ENCODE data around the gene CNTFR. TPM values are rescaled to one million over a fixed set of nuclear protein-coding genes. Genes with fewer than 3 reads are reported as not detected.

CNTFR gene
- total and polyA plus RNA-seq, 2 experiments from 2014 or later: 0.73 to 1.9 TPM

- no peak overlapping the region for H3K27ac ChIP-seq (ENCODE audit: low read depth)
- H3K9me2 ChIP-seq (ENCODE audit: insufficient read depth): no peaks in the 10 kb centered on the region
- no peak overlapping the region for H3K27ac Mint-ChIP-seq
- no peaks in the 10 kb centered on the region for H3K27me3 ChIP-seq (ENCODE audit: insufficient read depth)
- TF ChIP-seq CREB1 (CRISPR knock-in tag; IDR thresholded peaks at IDR 0.05; ENCODE audit: low read depth): no peak
- no peak for TF ChIP-seq STAT1 (IDR thresholded peaks at IDR 0.05; ENCODE audit: unreplicated experiment)
- no peak for TF ChIP-seq ZNF114 (CRISPR knock-in tag; IDR thresholded peaks at IDR 0.05)
- TF ChIP-seq, protein P1, sequence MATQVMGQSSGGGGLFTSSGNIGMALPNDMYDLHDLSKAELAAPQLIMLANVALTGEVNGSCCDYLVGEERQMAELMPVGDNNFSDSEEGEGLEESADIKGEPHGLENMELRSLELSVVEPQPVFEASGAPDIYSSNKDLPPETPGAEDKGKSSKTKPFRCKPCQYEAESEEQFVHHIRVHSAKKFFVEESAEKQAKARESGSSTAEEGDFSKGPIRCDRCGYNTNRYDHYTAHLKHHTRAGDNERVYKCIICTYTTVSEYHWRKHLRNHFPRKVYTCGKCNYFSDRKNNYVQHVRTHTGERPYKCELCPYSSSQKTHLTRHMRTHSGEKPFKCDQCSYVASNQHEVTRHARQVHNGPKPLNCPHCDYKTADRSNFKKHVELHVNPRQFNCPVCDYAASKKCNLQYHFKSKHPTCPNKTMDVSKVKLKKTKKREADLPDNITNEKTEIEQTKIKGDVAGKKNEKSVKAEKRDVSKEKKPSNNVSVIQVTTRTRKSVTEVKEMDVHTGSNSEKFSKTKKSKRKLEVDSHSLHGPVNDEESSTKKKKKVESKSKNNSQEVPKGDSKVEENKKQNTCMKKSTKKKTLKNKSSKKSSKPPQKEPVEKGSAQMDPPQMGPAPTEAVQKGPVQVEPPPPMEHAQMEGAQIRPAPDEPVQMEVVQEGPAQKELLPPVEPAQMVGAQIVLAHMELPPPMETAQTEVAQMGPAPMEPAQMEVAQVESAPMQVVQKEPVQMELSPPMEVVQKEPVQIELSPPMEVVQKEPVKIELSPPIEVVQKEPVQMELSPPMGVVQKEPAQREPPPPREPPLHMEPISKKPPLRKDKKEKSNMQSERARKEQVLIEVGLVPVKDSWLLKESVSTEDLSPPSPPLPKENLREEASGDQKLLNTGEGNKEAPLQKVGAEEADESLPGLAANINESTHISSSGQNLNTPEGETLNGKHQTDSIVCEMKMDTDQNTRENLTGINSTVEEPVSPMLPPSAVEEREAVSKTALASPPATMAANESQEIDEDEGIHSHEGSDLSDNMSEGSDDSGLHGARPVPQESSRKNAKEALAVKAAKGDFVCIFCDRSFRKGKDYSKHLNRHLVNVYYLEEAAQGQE (IDR thresholded peaks at IDR 0.05; ENCODE audit: unreplicated experiment): no peak
- no peak for TF ChIP-seq EZH2phosphoT487 (IDR thresholded peaks at IDR 0.05; ENCODE audit: unreplicated experiment)
- TF ChIP-seq EZH2 (IDR thresholded peaks at IDR 0.05; ENCODE audit: low read depth, unreplicated experiment): no peak
- TF ChIP-seq ZNF331 (CRISPR knock-in tag; IDR thresholded peaks at IDR 0.05; ENCODE audit: low read depth): no peak
- TF ChIP-seq, protein P2, sequence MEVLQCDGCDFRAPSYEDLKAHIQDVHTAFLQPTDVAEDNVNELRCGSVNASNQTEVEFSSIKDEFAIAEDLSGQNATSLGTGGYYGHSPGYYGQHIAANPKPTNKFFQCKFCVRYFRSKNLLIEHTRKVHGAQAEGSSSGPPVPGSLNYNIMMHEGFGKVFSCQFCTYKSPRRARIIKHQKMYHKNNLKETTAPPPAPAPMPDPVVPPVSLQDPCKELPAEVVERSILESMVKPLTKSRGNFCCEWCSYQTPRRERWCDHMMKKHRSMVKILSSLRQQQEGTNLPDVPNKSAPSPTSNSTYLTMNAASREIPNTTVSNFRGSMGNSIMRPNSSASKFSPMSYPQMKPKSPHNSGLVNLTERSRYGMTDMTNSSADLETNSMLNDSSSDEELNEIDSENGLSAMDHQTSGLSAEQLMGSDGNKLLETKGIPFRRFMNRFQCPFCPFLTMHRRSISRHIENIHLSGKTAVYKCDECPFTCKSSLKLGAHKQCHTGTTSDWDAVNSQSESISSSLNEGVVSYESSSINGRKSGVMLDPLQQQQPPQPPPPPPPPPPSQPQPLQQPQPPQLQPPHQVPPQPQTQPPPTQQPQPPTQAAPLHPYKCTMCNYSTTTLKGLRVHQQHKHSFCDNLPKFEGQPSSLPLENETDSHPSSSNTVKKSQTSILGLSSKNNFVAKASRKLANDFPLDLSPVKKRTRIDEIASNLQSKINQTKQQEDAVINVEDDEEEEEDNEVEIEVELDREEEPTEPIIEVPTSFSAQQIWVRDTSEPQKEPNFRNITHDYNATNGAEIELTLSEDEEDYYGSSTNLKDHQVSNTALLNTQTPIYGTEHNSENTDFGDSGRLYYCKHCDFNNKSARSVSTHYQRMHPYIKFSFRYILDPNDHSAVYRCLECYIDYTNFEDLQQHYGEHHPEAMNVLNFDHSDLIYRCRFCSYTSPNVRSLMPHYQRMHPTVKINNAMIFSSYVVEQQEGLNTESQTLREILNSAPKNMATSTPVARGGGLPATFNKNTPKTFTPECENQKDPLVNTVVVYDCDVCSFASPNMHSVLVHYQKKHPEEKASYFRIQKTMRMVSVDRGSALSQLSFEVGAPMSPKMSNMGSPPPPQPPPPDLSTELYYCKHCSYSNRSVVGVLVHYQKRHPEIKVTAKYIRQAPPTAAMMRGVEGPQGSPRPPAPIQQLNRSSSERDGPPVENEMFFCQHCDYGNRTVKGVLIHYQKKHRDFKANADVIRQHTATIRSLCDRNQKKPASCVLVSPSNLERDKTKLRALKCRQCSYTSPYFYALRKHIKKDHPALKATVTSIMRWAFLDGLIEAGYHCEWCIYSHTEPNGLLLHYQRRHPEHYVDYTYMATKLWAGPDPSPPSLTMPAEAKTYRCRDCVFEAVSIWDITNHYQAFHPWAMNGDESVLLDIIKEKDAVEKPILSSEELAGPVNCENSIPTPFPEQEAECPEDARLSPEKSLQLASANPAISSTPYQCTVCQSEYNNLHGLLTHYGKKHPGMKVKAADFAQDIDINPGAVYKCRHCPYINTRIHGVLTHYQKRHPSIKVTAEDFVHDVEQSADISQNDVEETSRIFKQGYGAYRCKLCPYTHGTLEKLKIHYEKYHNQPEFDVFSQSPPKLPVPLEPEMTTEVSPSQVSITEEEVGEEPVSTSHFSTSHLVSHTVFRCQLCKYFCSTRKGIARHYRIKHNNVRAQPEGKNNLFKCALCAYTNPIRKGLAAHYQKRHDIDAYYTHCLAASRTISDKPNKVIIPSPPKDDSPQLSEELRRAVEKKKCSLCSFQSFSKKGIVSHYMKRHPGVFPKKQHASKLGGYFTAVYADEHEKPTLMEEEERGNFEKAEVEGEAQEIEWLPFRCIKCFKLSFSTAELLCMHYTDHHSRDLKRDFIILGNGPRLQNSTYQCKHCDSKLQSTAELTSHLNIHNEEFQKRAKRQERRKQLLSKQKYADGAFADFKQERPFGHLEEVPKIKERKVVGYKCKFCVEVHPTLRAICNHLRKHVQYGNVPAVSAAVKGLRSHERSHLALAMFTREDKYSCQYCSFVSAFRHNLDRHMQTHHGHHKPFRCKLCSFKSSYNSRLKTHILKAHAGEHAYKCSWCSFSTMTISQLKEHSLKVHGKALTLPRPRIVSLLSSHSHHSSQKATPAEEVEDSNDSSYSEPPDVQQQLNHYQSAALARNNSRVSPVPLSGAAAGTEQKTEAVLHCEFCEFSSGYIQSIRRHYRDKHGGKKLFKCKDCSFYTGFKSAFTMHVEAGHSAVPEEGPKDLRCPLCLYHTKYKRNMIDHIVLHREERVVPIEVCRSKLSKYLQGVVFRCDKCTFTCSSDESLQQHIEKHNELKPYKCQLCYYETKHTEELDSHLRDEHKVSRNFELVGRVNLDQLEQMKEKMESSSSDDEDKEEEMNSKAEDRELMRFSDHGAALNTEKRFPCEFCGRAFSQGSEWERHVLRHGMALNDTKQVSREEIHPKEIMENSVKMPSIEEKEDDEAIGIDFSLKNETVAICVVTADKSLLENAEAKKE (CRISPR knock-in tag; IDR thresholded peaks at IDR 0.05): no peak
- TF ChIP-seq, protein P3, sequence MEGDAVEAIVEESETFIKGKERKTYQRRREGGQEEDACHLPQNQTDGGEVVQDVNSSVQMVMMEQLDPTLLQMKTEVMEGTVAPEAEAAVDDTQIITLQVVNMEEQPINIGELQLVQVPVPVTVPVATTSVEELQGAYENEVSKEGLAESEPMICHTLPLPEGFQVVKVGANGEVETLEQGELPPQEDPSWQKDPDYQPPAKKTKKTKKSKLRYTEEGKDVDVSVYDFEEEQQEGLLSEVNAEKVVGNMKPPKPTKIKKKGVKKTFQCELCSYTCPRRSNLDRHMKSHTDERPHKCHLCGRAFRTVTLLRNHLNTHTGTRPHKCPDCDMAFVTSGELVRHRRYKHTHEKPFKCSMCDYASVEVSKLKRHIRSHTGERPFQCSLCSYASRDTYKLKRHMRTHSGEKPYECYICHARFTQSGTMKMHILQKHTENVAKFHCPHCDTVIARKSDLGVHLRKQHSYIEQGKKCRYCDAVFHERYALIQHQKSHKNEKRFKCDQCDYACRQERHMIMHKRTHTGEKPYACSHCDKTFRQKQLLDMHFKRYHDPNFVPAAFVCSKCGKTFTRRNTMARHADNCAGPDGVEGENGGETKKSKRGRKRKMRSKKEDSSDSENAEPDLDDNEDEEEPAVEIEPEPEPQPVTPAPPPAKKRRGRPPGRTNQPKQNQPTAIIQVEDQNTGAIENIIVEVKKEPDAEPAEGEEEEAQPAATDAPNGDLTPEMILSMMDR (conservative IDR thresholded peaks at IDR 0.05; ENCODE audit: low read depth in 2 of 2): no peak
- no peak for TF ChIP-seq ETS1 (IDR thresholded peaks at IDR 0.05)
- no peak for TF ChIP-seq POLR2AphosphoS5 (IDR thresholded peaks at IDR 0.05; ENCODE audit: low read depth)
- TF ChIP-seq JUNB (IDR thresholded peaks at IDR 0.05; ENCODE audit: unreplicated experiment): no peak
- TF ChIP-seq NANOG (IDR thresholded peaks at IDR 0.05; ENCODE audit: borderline replicate concordance): no peak
- H3K4me2 ChIP-seq: no peak overlapping the region
- H3K4me1 ChIP-seq (ENCODE audit: insufficient read depth): no peaks in the 10 kb centered on the region
- DNase-seq (ENCODE audit: low spot score) (no peak), ATAC-seq (no peak)
- no peaks in the 10 kb centered on the region; the same call in 2 of the 3 replicates for H3K9me3 Mint-ChIP-seq
- no peaks in the 10 kb centered on the region for H3K79me2 ChIP-seq (replicated peaks; ENCODE audit: insufficient read depth)
- H3K36me3 Mint-ChIP-seq (ENCODE audit: low read depth): no peaks in the 10 kb centered on the region
- no peak overlapping the region for H3K4me3 ChIP-seq
- no peaks in the 10 kb centered on the region for H3F3A ChIP-seq (replicated peaks; ENCODE audit: low read depth)
- H3K4me1 Mint-ChIP-seq: no peaks in the 10 kb centered on the region
- H4K20me1 ChIP-seq (replicated peaks; ENCODE audit: insufficient read depth): no peaks in the 10 kb centered on the region
- H3K27me3 Mint-ChIP-seq (ENCODE audit: insufficient read depth, low read depth, poor library complexity): peaks cover 2% of the 10 kb centered on the region
- no peak overlapping the region for H3K4me3 Mint-ChIP-seq
- H2AFZ ChIP-seq: peak overlapping the region; percentile 59; the same call in 1 of the 2 replicates
- no peaks in the 10 kb centered on the region for H3K36me3 ChIP-seq (ENCODE audit: insufficient read depth)
Measured at GRCh38 chr9:34545497-34545896, 44.0 kb downstream of the CNTFR start.

All from GM23338 (cell line).